Central memory CD4-positive, alpha-beta T cell (primary cell): ENCODE results near the gene FOXL3.

Source experiments
- DNase-seq: peaks from one replicate; pipeline ENCODE4 v3.0.0; 2022

The FOXL3 gene

GRCh38 chr7:268991-269390, 21.0 kb upstream of the FOXL3 start:
- DNase-seq = no peak

GRCh38 chr7:269721-270120, 20.2 kb upstream of the FOXL3 start:
- DNase-seq = no peak

GRCh38 chr7:270351-270983, 19.5 kb upstream of the FOXL3 start:
- no peak for DNase-seq

- DNase-seq = no peak
Measured at GRCh38 chr7:271266-272107, 18.5 kb upstream of the FOXL3 start.

- DNase-seq = no peak
Measured at GRCh38 chr7:272108-272615, 17.8 kb upstream of the FOXL3 start.

- no peak for DNase-seq
Measured at GRCh38 chr7:272631-273030, 17.3 kb upstream of the FOXL3 start.

- DNase-seq = no peak
Measured at GRCh38 chr7:273327-273726, 16.6 kb upstream of the FOXL3 start.

- no peak for DNase-seq
Measured at GRCh38 chr7:274266-274665, 15.7 kb upstream of the FOXL3 start.

GRCh38 chr7:276230-276835, 13.6 kb upstream of the FOXL3 start:
- DNase-seq = no peak

- no peak for DNase-seq
Measured at GRCh38 chr7:277228-277627, 12.7 kb upstream of the FOXL3 start.

GRCh38 chr7:278081-278480, 11.9 kb upstream of the FOXL3 start:
- DNase-seq = no peak

GRCh38 chr7:279821-280220, 10.1 kb upstream of the FOXL3 start:
- DNase-seq = no peak

GRCh38 chr7:280461-280860, 9.5 kb upstream of the FOXL3 start:
- no peak for DNase-seq

GRCh38 chr7:281637-282036, 8.3 kb upstream of the FOXL3 start:
- DNase-seq = no peak

GRCh38 chr7:282621-283020, 7.3 kb upstream of the FOXL3 start:
- DNase-seq = no peak

- DNase-seq = no peak
Measured at GRCh38 chr7:284762-285722, 4.9 kb upstream of the FOXL3 start.

GRCh38 chr7:285731-286130, 4.2 kb upstream of the FOXL3 start:
- no peak for DNase-seq

- DNase-seq = no peak
Measured at GRCh38 chr7:286266-286665, 3.7 kb upstream of the FOXL3 start.

- no peak for DNase-seq
Measured at GRCh38 chr7:288671-289101, 1.3 kb upstream of the FOXL3 start.

- DNase-seq = no peak
Measured at GRCh38 chr7:289209-289755, 688 bp upstream of the FOXL3 start.

GRCh38 chr7:290554-291372, 793 bp downstream of the FOXL3 start:
- no peak for DNase-seq
